GM12878 (cell line): ENCODE measurements around the gene TNFRSF1B. TPM values are rescaled to one million over a fixed set of nuclear protein-coding genes. Genes with fewer than 3 reads are reported as not detected.
A peak's percentile ranks its signal among the peaks of the same experiment; 100 is the strongest.

Source experiments
- ATAC-seq: fragments of 200-7000 bp; cut with Tn5 transposase; 3 replicates; pipeline ENCODE4 v1.9.1; 2020; ENCODE audit warnings: mild to moderate bottlenecking, moderate library complexity
- BruUV-seq: library from RNA; stranded (reverse); fragments of 400-500 nt; replicated peaks from 2 replicates; lab custom pipeline; 2021; lab: Mats Ljungman, UMichigan
- CTCF ChIA-PET: fragments of 300-600 bp; sonication (Branson Sonifier 250); formaldehyde crosslinking; extraction: SDS; loops from one replicate; lab custom pipeline; 2021; ENCODE audit warnings: inconsistent platforms; lab: Yijun Ruan, JAX
- POLR2A ChIA-PET: fragments of 350-600 bp; formaldehyde crosslinking; extraction: SDS; loops from one replicate; lab custom pipeline; 2021; ENCODE audit warnings: inconsistent platforms; lab: Charles Lee
- RAD21 ChIA-PET: fragments of 300-600 bp; sonication (Branson Sonifier 250); formaldehyde crosslinking; loops from one replicate; lab custom pipeline; 2023; ENCODE audit warnings: antibody characterized with exemption; ENCODE audit not compliant: unreplicated experiment; lab: Charles Lee
- SMC1A ChIA-PET: fragments of 300-600 bp; sonication (Branson Sonifier 250); formaldehyde crosslinking; loops from one replicate; lab custom pipeline; 2023; ENCODE audit not compliant: unreplicated experiment, uncharacterized antibody; lab: Charles Lee
- DNase-seq: peaks from one replicate; pipeline ENCODE4 v3.0.0-alpha.2; 2011; ENCODE audit warnings: low read depth, low spot score
- FAIRE-seq: peaks from 3 replicates; lab custom pipeline; 2011; peaks lifted over from hg19 to GRCh38; lab: Jason Lieb, UNC
- H2AFZ ChIP-seq: 2 replicates; pipeline ENCODE4 v1.6.0; 2011; ENCODE audit warnings: low read depth, low read length, control low read depth; ENCODE audit not compliant: control insufficient read depth
- H3K27ac ChIP-seq: 2 replicates; pipeline ENCODE4 v1.5.1; 2011; ENCODE audit warnings: control low read depth; ENCODE audit not compliant: control insufficient read depth, insufficient read depth
- H3K27me3 ChIP-seq, 2 experiments: replicated peaks in 1 of 2; 2 replicates each; pipeline versions ENCODE4 v1.6.0 to v1.6.1; 2011; ENCODE audit warnings: low read length in 1 of 2; ENCODE audit not compliant: control insufficient read depth in 2 of 2, insufficient read depth in 2 of 2
- H3K36me3 ChIP-seq, 2 experiments: 2 replicates each; pipeline ENCODE4 v1.5.1; 2011; ENCODE audit warnings: low read length in 1 of 2; ENCODE audit not compliant: control insufficient read depth in 2 of 2, insufficient read depth in 2 of 2
- H3K4me1 ChIP-seq: 2 replicates; pipeline ENCODE4 v1.6.1; 2011; ENCODE audit warnings: mild to moderate bottlenecking, low read length, moderate library complexity, mixed read lengths; ENCODE audit not compliant: control insufficient read depth, insufficient read depth
- H3K4me2 ChIP-seq: 2 replicates; pipeline ENCODE4 v1.6.0; 2011; ENCODE audit warnings: control low read depth; ENCODE audit not compliant: control insufficient read depth, insufficient read depth
- H3K4me3 ChIP-seq: fragments of 200-600 bp; sonication (generic); 2 replicates; pipeline ENCODE4 v1.5.1; 2016
- H3K79me2 ChIP-seq: 2 replicates; pipeline ENCODE4 v1.6.0; 2011; ENCODE audit warnings: low read length; ENCODE audit not compliant: control insufficient read depth, insufficient read depth
- H3K9ac ChIP-seq: 2 replicates; pipeline ENCODE4 v1.8.0; 2011; ENCODE audit warnings: low read length, control low read depth, mixed read lengths; ENCODE audit not compliant: control insufficient read depth, insufficient read depth
- H3K9me3 ChIP-seq: replicated peaks from 3 replicates; pipeline ENCODE4 v1.5.1; 2011; ENCODE audit warnings: mild to moderate bottlenecking, low read length; ENCODE audit not compliant: control insufficient read depth, insufficient read depth
- H4K20me1 ChIP-seq: 2 replicates; pipeline ENCODE4 v1.6.0; 2011; ENCODE audit not compliant: control insufficient read depth, insufficient read depth
- BCL3 ChIP-seq: IDR thresholded peaks from 2 replicates; pipeline ENCODE4 v1.6.1; 2011; ENCODE audit warnings: borderline replicate concordance, low read depth, mild to moderate bottlenecking, moderate library complexity, low read length; ENCODE audit not compliant: insufficient read depth, poor library complexity, severe bottlenecking
- BMI1 ChIP-seq: fragments of 450-650 bp; IDR thresholded peaks from 2 replicates; pipeline ENCODE4 v1.6.1; 2016; ENCODE audit warnings: mild to moderate bottlenecking, moderate library complexity, borderline replicate concordance
- CBFB ChIP-seq: IDR thresholded peaks from 2 replicates; pipeline ENCODE4 v1.6.1; 2016; ENCODE audit warnings: antibody characterized with exemption, low read depth
- CREM ChIP-seq: IDR thresholded peaks from 2 replicates; pipeline ENCODE4 v1.6.1; 2014; ENCODE audit warnings: antibody characterized with exemption, low read depth
- DPF2 ChIP-seq: fragments of 450-650 bp; IDR thresholded peaks from 2 replicates; pipeline ENCODE4 v1.6.1; 2017; ENCODE audit warnings: mild to moderate bottlenecking
- ETV6 ChIP-seq, 2 experiments: fragments of 450-650 bp in 1 of 2; IDR thresholded peaks in 1 of 2; conservative IDR thresholded peaks in 1 of 2; 2 replicates each; pipeline ENCODE4 v1.6.1; 2014; ENCODE audit warnings: antibody characterized with exemption in 1 of 2, borderline replicate concordance in 1 of 2, low read depth in 1 of 2, mild to moderate bottlenecking in 1 of 2, moderate library complexity in 1 of 2
- FOXK2 ChIP-seq: fragments of 450-650 bp; IDR thresholded peaks from 2 replicates; pipeline ENCODE4 v1.6.1; 2017; ENCODE audit warnings: mild to moderate bottlenecking, moderate library complexity
- MTA2 ChIP-seq: fragments of 450-650 bp; IDR thresholded peaks from 2 replicates; pipeline ENCODE4 v1.6.1; 2016; ENCODE audit warnings: low read depth, mild to moderate bottlenecking, moderate library complexity
- MXI1 ChIP-seq: fragments of 150-350 bp; IDR thresholded peaks from 2 replicates; pipeline ENCODE4 v1.6.1; 2011; ENCODE audit warnings: low read depth, mild to moderate bottlenecking, inconsistent platforms, low read length, improper control_type of control experiment
- PML ChIP-seq: IDR thresholded peaks from 2 replicates; pipeline ENCODE4 v1.6.1; 2012; ENCODE audit warnings: low read length, inconsistent platforms
- POLR2A ChIP-seq: IDR thresholded peaks from 2 replicates; pipeline ENCODE4 v1.6.1; 2011; ENCODE audit warnings: low read depth, mild to moderate bottlenecking, low read length
- SUPT20H ChIP-seq: IDR thresholded peaks from 2 replicates; pipeline ENCODE4 v1.6.1; 2011; ENCODE audit warnings: low read depth, mild to moderate bottlenecking, low read length, moderate library complexity, borderline replicate concordance; ENCODE audit not compliant: control insufficient read depth
- SUZ12 ChIP-seq: fragments of 200-600 bp; sonication (generic); IDR thresholded peaks from one replicate; pipeline ENCODE4 v1.6.1; 2018; ENCODE audit warnings: antibody characterized with exemption, mild to moderate bottlenecking; ENCODE audit not compliant: unreplicated experiment
- USF1 ChIP-seq: IDR thresholded peaks from 2 replicates; pipeline ENCODE4 v1.6.1; 2011; ENCODE audit warnings: borderline replicate concordance, low read depth, mild to moderate bottlenecking, moderate library complexity, mixed read lengths, low read length; ENCODE audit not compliant: insufficient read depth; ENCODE audit errors: extremely low read length
- YY1 ChIP-seq: IDR thresholded peaks from 2 replicates; pipeline ENCODE4 v1.6.1; 2011; ENCODE audit warnings: low read depth, mild to moderate bottlenecking, low read length
- ZBTB40 ChIP-seq: fragments of 450-650 bp; IDR thresholded peaks from 2 replicates; pipeline ENCODE4 v1.6.1; 2016; ENCODE audit warnings: mild to moderate bottlenecking, moderate library complexity, borderline replicate concordance
- ZNF24 ChIP-seq: fragments of 450-650 bp; IDR thresholded peaks from 2 replicates; pipeline ENCODE4 v1.6.1; 2017; ENCODE audit warnings: antibody characterized with exemption, mild to moderate bottlenecking
- ZNF274 ChIP-seq: IDR thresholded peaks from one replicate; pipeline ENCODE4 v1.8.0; 2011; ENCODE audit not compliant: insufficient read length, insufficient read depth
- WGBS: methylation state at CpG from one replicate; pipeline ENCODE4 v1.1.6; 2016; ENCODE audit warnings: low lambda C conversion rate; ENCODE audit not compliant: insufficient replicate concordance, insufficient coverage; ENCODE audit errors: missing lambda C conversion rate; 5-methylcytosine and 5-hydroxymethylcytosine counted together
- in situ Hi-C: fragments of 300-500 bp; cut with MboI; formaldehyde crosslinking; loops from 9 replicates; pipeline ENCODE4 v1.14.3; 2018; ENCODE audit warnings: mixed read lengths
- intact Hi-C: fragments of 100-400 bp; cut with micrococcal nuclease; formaldehyde crosslinking; loops from one replicate; pipeline ENCODE4 v1.14.2; 2022; ENCODE audit not compliant: unreplicated experiment
- polyA plus RNA-seq, 11 experiments: library from polyadenylated mRNA; depleted of rRNA in 4 of 11; unstranded in 6 of 11; stranded (reverse) in 5 of 11; fragments of >200 nt; fragmentation: Nextera tagmentation in 4 of 11; fragmentation: Illumina TruSeq in 1 of 11; extraction: Ambion mirVana in 4 of 11; extraction: Trizol in 1 of 11; gene quantifications; 1 replicate in 1 of 11; 2 replicates in 10 of 11; pipeline versions ENCODE4 v1.2.1 to v1.2.3, GENCODE V29; 2011 to 2016; ENCODE audit warnings: inconsistent platforms in 2 of 11, missing spikeins in 2 of 11, low read depth in 1 of 11
- total RNA-seq, 4 experiments: library from RNA; depleted of rRNA in 3 of 4; stranded (reverse); fragments of >200 nt in 3 of 4; fragmentation: Illumina TruSeq in 1 of 4; extraction: Trizol in 1 of 4; gene quantifications; 2 replicates each; pipeline versions ENCODE4 v1.2.1 to v1.2.3, GENCODE V29; 2013 to 2021

The TNFRSF1B gene
- total and polyA plus RNA-seq, 10 of the 15 experiments (the other 5 are each of a cell fraction or from before 2014, with no cell fraction given): 10.1 to 87.2 (median 37.3) TPM

- Histone ChIP-seq H3K9me3 (no peaks in the 10 kb centered on the region), H3K4me1 (peaks cover 46% of the 10 kb centered on the region), H3K36me3 (peaks cover 16 to 32% of the 10 kb centered on the region in 2 experiments; a peak in 3 of 4 replicates), H3K4me3 (no peak overlapping the region), H4K20me1 (no peaks in the 10 kb centered on the region), H3K4me2 (peak overlapping the region; percentile 41; the same call in 1 of the 2 replicates), H2AFZ (no peak overlapping the region), H3K27ac (peak overlapping the region; percentile 41), H3K27me3 (no peaks in the 10 kb centered on the region), H3K9ac (no peak overlapping the region), H3K79me2 (no peaks in the 10 kb centered on the region)
- no TSS peak for BruUV-seq
- intact Hi-C loops (loop anchor here (10.0 kb wide), 1 partner anchor 219 kb away; the partner anchor contains the start of gene MFN2), in situ Hi-C loops (no loop called here)
- ChIA-PET POLR2A (interaction anchor here (0.6 to 6.0 kb wide), 3 partner anchors 14 to 69 kb away, joined by 3 to 53 read pairs (median 3); no protein-coding TSS in a partner anchor), SMC1A (interaction anchor here (1.4 to 16.0 kb wide), 3 partner anchors 30 to 80 kb away, joined by 4 to 191 read pairs (median 15); no protein-coding TSS in a partner anchor), RAD21 (interaction anchor here (0.6 to 12.7 kb wide), 5 partner anchors 35 to 79 kb away, joined by 3 to 116 read pairs (median 8); no protein-coding TSS in a partner anchor), CTCF (interaction anchor here (0.9 to 8.5 kb wide), 3 partner anchors 40 to 79 kb away, joined by 3 to 104 read pairs (median 5); no protein-coding TSS in a partner anchor)
- DNase-seq (no peak), FAIRE-seq (no peak), ATAC-seq (peak; percentile 20)
- 8% methylated on average over 5 of the region's 7 CpGs for WGBS
- no peak for TF ChIP-seq ZNF274
- TF ChIP-seq YY1: 0 out of 2 replicates have a peak, but pooled peaks have one; percentile 24
- TF ChIP-seq FOXK2: no peak
- TF ChIP-seq ZBTB40: no peak
- TF ChIP-seq MTA2: peak; percentile 72
- TF ChIP-seq SUZ12: no peak
- no peak for TF ChIP-seq USF1
- TF ChIP-seq ETV6 (conservative IDR thresholded peaks at IDR 0.05 in 1 of 2, IDR thresholded peaks at IDR 0.05 in 1 of 2; ENCODE audit: borderline replicate concordance in 1 of 2, low read depth in 1 of 2): peak in 1 of 2 experiments; percentile 80; a peak in 2 of 4 replicates
- TF ChIP-seq POLR2A: peak; percentile 39; the same call in 1 of the 2 replicates
- TF ChIP-seq DPF2: peak; percentile 45; the same call in 1 of the 2 replicates
- TF ChIP-seq CBFB: no peak
- TF ChIP-seq BCL3: no peak
- no peak for TF ChIP-seq PML
- no peak for TF ChIP-seq MXI1
- no peak for TF ChIP-seq ZNF24
- TF ChIP-seq BMI1: no peak
- no peak for TF ChIP-seq CREM
- no peak for TF ChIP-seq SUPT20H
Observed at GRCh38 chr1:12204140-12204539, 37.3 kb downstream of the TNFRSF1B start.
